K562 (cell line): ENCODE measurements around the gene PPIF. TPM values are rescaled to one million over a fixed set of nuclear protein-coding genes. Genes with fewer than 3 reads are reported as not detected.

Source experiments
- FOXA3 ChIP-seq, 2 experiments: fragments of 450-650 bp in 1 of 2; sonication (generic) in 1 of 2; formaldehyde crosslinking; IDR thresholded peaks in 1 of 2; conservative IDR thresholded peaks in 1 of 2; 2 replicates each; pipeline versions ENCODE4 v1.4.0 to v1.8.0; 2020 to 2022; ENCODE audit warnings: mild to moderate bottlenecking in 2 of 2, missing genetic modification reagents in 1 of 2
- PTBP1 ChIP-seq: fragments of 200-400 bp; formaldehyde crosslinking; IDR thresholded peaks from 2 replicates; pipeline ENCODE4 v1.6.1; 2017; ENCODE audit warnings: low read depth, low read length
- RBFOX2 ChIP-seq: fragments of 200-400 bp; formaldehyde crosslinking; IDR thresholded peaks from 2 replicates; pipeline ENCODE4 v1.6.1; 2017; ENCODE audit warnings: low read depth, mild to moderate bottlenecking, low read length, moderate library complexity
- SNIP1 ChIP-seq: fragments of 450-650 bp; IDR thresholded peaks from 2 replicates; pipeline ENCODE4 v1.7.1; 2017; ENCODE audit warnings: low read depth, mild to moderate bottlenecking
- THRA ChIP-seq: fragments of 450-650 bp; IDR thresholded peaks from 2 replicates; pipeline ENCODE4 v1.6.1; 2017; ENCODE audit warnings: mild to moderate bottlenecking, moderate library complexity
- ZC3H4 ChIP-seq: sonication (generic); formaldehyde crosslinking; IDR thresholded peaks from 2 replicates; pipeline ENCODE4 v1.9.0; 2021; ENCODE audit warnings: missing genetic modification reagents, borderline replicate concordance
- ZNF354B ChIP-seq: fragments of 250-450 bp; sonication (Bioruptor Pico); IDR thresholded peaks from 2 replicates; pipeline ENCODE4 v1.4.0; 2020
- polyA plus RNA-seq, 8 experiments: library from polyadenylated mRNA; depleted of rRNA in 4 of 8; stranded (reverse) in 5 of 8; unstranded in 3 of 8; fragments of >200 nt; fragmentation: Nextera tagmentation in 2 of 8; fragmentation: Illumina TruSeq in 1 of 8; extraction: Ambion mirVana in 2 of 8; extraction: Trizol in 1 of 8; gene quantifications; 2 replicates each; pipeline versions ENCODE4 v1.2.1 to v1.2.3, GENCODE V29; 2011 to 2014; ENCODE audit warnings: inconsistent platforms in 1 of 8, missing spikeins in 1 of 8
- total RNA-seq, 7 experiments: library from RNA; depleted of rRNA in 6 of 7; stranded (reverse); fragments of >200 nt in 6 of 7; fragmentation: Illumina TruSeq in 2 of 7; extraction: Trizol in 2 of 7; gene quantifications; 2 replicates each; pipeline versions ENCODE4 v1.2.1 to v1.2.3, GENCODE V29; 2011 to 2021; ENCODE audit warnings: low replicate concordance in 1 of 7
- TF ChIP-seq, protein P1 (sequence below): sonication (generic); formaldehyde crosslinking; IDR thresholded peaks from 2 replicates; pipeline ENCODE4 v1.8.0; 2023; ENCODE audit warnings: mild to moderate bottlenecking, missing genetic modification reagents
- TF ChIP-seq, protein P2 (sequence below): fragments of 250-450 bp; sonication (Bioruptor Pico); IDR thresholded peaks from 2 replicates; pipeline ENCODE4 v1.4.0; 2020; ENCODE audit warnings: mild to moderate bottlenecking, moderate library complexity, borderline replicate concordance

Gene PPIF
- total and polyA plus RNA-seq, 9 of the 15 experiments (the other 6 are each of a cell fraction or from before 2014, with no cell fraction given): 40.9 to 287 (median 117) TPM

DNA sequence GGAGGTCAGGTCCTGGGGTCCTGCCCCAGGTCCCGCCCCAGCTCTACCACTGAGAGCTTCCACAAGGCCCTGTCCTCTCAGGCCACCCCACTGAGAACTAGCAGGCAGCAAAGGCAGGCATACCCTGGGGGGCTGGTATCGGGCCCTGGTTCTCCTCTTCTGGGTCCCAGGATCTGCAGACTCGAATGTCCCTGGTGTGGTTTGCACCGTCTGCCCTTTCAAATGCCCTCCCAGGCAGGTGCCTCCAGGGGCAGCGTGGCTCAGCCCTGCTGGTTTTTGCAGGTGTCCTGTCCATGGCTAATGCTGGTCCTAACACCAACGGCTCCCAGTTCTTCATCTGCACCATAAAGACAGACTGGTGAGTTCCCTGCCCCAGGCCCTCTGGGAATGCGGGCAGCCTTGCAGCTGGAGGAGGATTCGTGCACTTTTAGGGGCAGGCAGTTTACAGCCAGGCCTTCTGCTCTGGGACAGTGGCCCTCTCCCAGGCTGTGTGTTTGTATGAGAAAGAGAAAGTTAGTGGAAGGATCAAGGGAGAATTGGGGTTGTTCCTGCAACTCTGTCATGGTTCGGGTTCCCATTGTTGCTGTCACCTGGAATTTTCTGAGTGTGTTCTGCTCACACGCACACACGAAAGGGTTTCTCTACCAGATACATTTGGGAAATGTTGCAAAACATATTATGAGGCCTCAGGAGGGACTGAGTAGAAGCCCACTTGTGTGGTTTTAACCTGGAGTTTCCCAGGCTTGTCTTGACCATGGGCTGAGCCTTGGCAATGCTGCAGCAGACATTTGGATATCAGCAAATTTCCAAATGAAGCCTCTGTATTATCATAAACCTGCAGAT, 5.0 kb downstream of the PPIF start (continued):
- TF ChIP-seq, protein P1, sequence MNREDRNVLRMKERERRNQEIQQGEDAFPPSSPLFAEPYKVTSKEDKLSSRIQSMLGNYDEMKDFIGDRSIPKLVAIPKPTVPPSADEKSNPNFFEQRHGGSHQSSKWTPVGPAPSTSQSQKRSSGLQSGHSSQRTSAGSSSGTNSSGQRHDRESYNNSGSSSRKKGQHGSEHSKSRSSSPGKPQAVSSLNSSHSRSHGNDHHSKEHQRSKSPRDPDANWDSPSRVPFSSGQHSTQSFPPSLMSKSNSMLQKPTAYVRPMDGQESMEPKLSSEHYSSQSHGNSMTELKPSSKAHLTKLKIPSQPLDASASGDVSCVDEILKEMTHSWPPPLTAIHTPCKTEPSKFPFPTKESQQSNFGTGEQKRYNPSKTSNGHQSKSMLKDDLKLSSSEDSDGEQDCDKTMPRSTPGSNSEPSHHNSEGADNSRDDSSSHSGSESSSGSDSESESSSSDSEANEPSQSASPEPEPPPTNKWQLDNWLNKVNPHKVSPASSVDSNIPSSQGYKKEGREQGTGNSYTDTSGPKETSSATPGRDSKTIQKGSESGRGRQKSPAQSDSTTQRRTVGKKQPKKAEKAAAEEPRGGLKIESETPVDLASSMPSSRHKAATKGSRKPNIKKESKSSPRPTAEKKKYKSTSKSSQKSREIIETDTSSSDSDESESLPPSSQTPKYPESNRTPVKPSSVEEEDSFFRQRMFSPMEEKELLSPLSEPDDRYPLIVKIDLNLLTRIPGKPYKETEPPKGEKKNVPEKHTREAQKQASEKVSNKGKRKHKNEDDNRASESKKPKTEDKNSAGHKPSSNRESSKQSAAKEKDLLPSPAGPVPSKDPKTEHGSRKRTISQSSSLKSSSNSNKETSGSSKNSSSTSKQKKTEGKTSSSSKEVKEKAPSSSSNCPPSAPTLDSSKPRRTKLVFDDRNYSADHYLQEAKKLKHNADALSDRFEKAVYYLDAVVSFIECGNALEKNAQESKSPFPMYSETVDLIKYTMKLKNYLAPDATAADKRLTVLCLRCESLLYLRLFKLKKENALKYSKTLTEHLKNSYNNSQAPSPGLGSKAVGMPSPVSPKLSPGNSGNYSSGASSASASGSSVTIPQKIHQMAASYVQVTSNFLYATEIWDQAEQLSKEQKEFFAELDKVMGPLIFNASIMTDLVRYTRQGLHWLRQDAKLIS: no peak
- TF ChIP-seq RBFOX2 (peak; percentile 59), SNIP1 (no peak), ZC3H4 (CRISPR knock-in tag) (no peak), FOXA3 (CRISPR knock-in tag; conservative IDR thresholded peaks at IDR 0.05 in 1 of 2, IDR thresholded peaks at IDR 0.05 in 1 of 2) (no peak), ZNF354B (CRISPR knock-in tag) (no peak), THRA (no peak), PTBP1 (no peak)
- TF ChIP-seq, protein P2, sequence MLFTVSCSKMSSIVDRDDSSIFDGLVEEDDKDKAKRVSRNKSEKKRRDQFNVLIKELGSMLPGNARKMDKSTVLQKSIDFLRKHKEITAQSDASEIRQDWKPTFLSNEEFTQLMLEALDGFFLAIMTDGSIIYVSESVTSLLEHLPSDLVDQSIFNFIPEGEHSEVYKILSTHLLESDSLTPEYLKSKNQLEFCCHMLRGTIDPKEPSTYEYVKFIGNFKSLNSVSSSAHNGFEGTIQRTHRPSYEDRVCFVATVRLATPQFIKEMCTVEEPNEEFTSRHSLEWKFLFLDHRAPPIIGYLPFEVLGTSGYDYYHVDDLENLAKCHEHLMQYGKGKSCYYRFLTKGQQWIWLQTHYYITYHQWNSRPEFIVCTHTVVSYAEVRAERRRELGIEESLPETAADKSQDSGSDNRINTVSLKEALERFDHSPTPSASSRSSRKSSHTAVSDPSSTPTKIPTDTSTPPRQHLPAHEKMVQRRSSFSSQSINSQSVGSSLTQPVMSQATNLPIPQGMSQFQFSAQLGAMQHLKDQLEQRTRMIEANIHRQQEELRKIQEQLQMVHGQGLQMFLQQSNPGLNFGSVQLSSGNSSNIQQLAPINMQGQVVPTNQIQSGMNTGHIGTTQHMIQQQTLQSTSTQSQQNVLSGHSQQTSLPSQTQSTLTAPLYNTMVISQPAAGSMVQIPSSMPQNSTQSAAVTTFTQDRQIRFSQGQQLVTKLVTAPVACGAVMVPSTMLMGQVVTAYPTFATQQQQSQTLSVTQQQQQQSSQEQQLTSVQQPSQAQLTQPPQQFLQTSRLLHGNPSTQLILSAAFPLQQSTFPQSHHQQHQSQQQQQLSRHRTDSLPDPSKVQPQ (CRISPR knock-in tag): no peak
- TF ChIP-seq, all 486 proteins: peak for 2
